ENCODE measurements around the gene S100A10. TPM values are rescaled to one million over a fixed set of nuclear protein-coding genes. Genes with fewer than 3 reads are reported as not detected.

The S100A10 gene
- total and polyA plus RNA-seq, 2 of the 4 experiments (the other 2 are of a cell fraction) = 86.0 to 277 TPM

GRCh38 chr1:151991663-151992302 is 1.9 kb downstream of the S100A10 start (continued):
- TF ChIP-seq CTCF (conservative IDR thresholded peaks at IDR 0.05; ENCODE audit: low read depth, low read length) = no peak

GRCh38 chr1:151990856-151991198 is 2.8 kb downstream of the S100A10 start:
- peaks cover 7 to 61% of the 10 kb centered on the region in 2 experiments for H3K79me1 ChIP-seq (ENCODE audit: low read depth in 1 of 2, low read length in 2 of 2)
- no peak overlapping the region for H2AK9ac ChIP-seq (replicated peaks; ENCODE audit: low read depth, low read length, poor library complexity)
- no peak overlapping the region for H4K5ac ChIP-seq (ENCODE audit: low read depth, low read length)
- dilution Hi-C loops (cut with HindIII; ENCODE audit: low sequenced_read_pairs, unreplicated experiment) (no loop called here), intact Hi-C loops (cut with micrococcal nuclease) (no loop called here), in situ Hi-C loops (cut with MboI; ENCODE audit: low sequenced_read_pairs) (loop anchor here (10.0 to 25.0 kb wide), 2 partner anchors 446 to 679 kb away; partner anchors contain the start of gene TUFT1)
- ATAC-seq (ENCODE audit: low read depth) (no peak), DNase-seq (peak; percentile 79)
- H3K4me1 ChIP-seq (ENCODE audit: control insufficient read depth, insufficient read depth, low read length) = peaks cover 28% of the 10 kb centered on the region
- H3K27ac ChIP-seq (ENCODE audit: insufficient read depth, low read length) = no peak overlapping the region
- no peak overlapping the region for H2AFZ ChIP-seq (replicated peaks; ENCODE audit: low read length, poor library complexity)
- H3K9me1 ChIP-seq (ENCODE audit: insufficient read depth, low read length) = peaks cover 12% of the 10 kb centered on the region
- H2BK120ac ChIP-seq (ENCODE audit: low read depth, low read length) = no peak overlapping the region
- WGBS, 2 experiments (ENCODE audit: extremely low coverage in 2 of 2, insufficient read length in 1 of 2) = no CpG with 5 or more reads among the region's 5 CpGs
- POLR2A ChIA-PET (ENCODE audit: unreplicated experiment) = no interaction called here
- BruUV-seq (replicated peaks) = no TSS peak
- no peak overlapping the region for H4K91ac ChIP-seq (ENCODE audit: insufficient read depth, low read depth, low read length)
- peak overlapping the region; percentile 81; the same call in 1 of the 2 replicates for H2AK5ac ChIP-seq (ENCODE audit: low read depth, low read length)
- 0 out of 2 replicates have a peak overlapping the region, but pooled peaks have one; percentile 33 for H3K23ac ChIP-seq (ENCODE audit: low read depth, low read length)
- H3K27me3 ChIP-seq (ENCODE audit: control insufficient read depth, insufficient read depth, low read length) = no peaks in the 10 kb centered on the region
- no peak overlapping the region for H3K14ac ChIP-seq (replicated peaks; ENCODE audit: low read depth, low read length)
- no peak overlapping the region for H2BK20ac ChIP-seq (ENCODE audit: low read depth, low read length)
- no peak overlapping the region; the same call in 1 of the 2 replicates for H3K9ac ChIP-seq (ENCODE audit: low read depth, low read length)
- peak overlapping the region; percentile 74 for H3K4me2 ChIP-seq (ENCODE audit: low read depth, low read length)
- CTCF ChIA-PET = interaction anchor here (0.7 to 1.0 kb wide), 3 partner anchors 21 to 43 kb away, joined by 3 read pairs; no protein-coding TSS in a partner anchor
- H2BK15ac ChIP-seq (ENCODE audit: low read depth, low read length) = no peak overlapping the region
- no peak overlapping the region for H2BK5ac ChIP-seq (ENCODE audit: low read depth, low read length, poor library complexity, severe bottlenecking)
- H3K9me3 ChIP-seq (ENCODE audit: control insufficient read depth, insufficient read depth, low read length) = no peaks in the 10 kb centered on the region
- H3K4me3 ChIP-seq (ENCODE audit: insufficient read depth, low read depth, low read length) = no peak overlapping the region
- no peak overlapping the region for H4K8ac ChIP-seq (ENCODE audit: low read depth in 2 of 2, low read length in 2 of 2)
- H3K18ac ChIP-seq (ENCODE audit: low read depth, low read length) = no peak overlapping the region
- H3K36me3 ChIP-seq (ENCODE audit: control insufficient read depth, insufficient read depth, low read length) = peaks cover 2% of the 10 kb centered on the region; the same call in 1 of the 2 replicates
- H3K56ac ChIP-seq (ENCODE audit: extremely low read depth, insufficient read depth, low read length) = 0 out of 2 replicates have a peak overlapping the region, but pooled peaks have one; percentile 4
- peaks cover 63% of the 10 kb centered on the region for H4K20me1 ChIP-seq (ENCODE audit: insufficient read depth, low read length)
- H3K4ac ChIP-seq (ENCODE audit: low read depth, low read length) = no peak overlapping the region; the same call in 1 of the 2 replicates
- TF ChIP-seq CHD1 (IDR thresholded peaks at IDR 0.05; ENCODE audit: low read depth, low read length) (no peak), POLR2A (IDR thresholded peaks at IDR 0.05; ENCODE audit: low read depth, low read length) (no peak), MAZ (IDR thresholded peaks at IDR 0.05; ENCODE audit: borderline replicate concordance, low read depth, low read length) (no peak), USF2 (IDR thresholded peaks at IDR 0.05; ENCODE audit: low read depth, low read length) (no peak), CTCF (conservative IDR thresholded peaks at IDR 0.05; ENCODE audit: low read depth, low read length) (no peak), RCOR1 (IDR thresholded peaks at IDR 0.05; ENCODE audit: insufficient replicate concordance, low read length) (no peak), NFE2L2 (IDR thresholded peaks at IDR 0.05; ENCODE audit: low read depth, low read length) (no peak), CEBPB (IDR thresholded peaks at IDR 0.05; ENCODE audit: low read depth, low read length) (no peak), MAFK (IDR thresholded peaks at IDR 0.05; ENCODE audit: low read depth, low read length) (no peak), BHLHE40 (IDR thresholded peaks at IDR 0.05; ENCODE audit: low read depth, low read length) (no peak), FOS (IDR thresholded peaks at IDR 0.05; ENCODE audit: low read depth, low read length) (no peak), RFX5 (IDR thresholded peaks at IDR 0.05; ENCODE audit: low read depth, low read length) (no peak)

Data from IMR-90 (cell line).